Hepatic stellate cell (primary cell): Measurements from ENCODE around the gene BTBD2.

Experiments
- DNase-seq: peaks from one replicate; pipeline ENCODE4 v3.0.0; 2011; ENCODE audit warnings: low spot score

BTBD2 gene

DNA sequence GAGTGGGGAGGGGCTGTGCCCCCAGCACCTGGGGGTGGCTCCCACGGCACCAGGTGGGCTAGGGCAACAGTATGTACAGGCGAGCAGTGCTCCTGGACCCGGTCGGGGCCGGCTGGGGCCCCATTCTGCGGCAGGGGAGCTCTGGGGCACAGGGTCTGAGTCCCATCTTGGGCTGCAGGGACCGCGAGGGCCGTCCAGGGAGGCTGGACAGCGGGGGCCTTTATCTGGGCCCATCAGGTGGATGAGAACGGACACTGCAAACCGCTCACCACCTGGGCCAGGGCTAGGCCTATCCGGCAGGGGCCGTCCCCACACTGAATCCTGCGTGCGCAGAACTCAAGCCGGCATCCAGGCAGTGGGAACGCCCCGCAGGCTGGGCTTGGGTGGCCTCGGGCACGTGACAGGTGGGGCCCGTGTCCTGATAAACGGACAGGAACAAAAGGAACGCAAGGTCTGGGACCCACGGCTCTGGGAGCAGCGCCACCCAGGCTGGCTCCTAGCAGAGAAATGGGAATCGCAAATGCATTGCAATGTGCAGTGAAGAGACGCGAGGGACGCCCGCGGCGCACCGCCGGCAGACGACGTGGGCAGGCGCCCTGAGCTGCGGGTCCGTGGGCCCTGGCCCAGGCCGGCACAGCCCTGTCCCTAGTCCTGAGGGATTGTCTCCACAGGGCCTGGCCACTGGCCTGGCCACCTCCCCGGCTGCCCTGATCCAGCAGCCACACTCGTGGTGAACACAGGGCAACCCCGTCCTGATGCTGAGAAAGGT lies 29.7 kb downstream of the BTBD2 start:
- no peak for DNase-seq

- DNase-seq: no peak
Observed at GRCh38 chr19:1984357-1984756, 31.2 kb downstream of the BTBD2 start.

GRCh38 chr19:1981253-1981652 lies 34.3 kb downstream of the BTBD2 start:
- no peak for DNase-seq

DNA sequence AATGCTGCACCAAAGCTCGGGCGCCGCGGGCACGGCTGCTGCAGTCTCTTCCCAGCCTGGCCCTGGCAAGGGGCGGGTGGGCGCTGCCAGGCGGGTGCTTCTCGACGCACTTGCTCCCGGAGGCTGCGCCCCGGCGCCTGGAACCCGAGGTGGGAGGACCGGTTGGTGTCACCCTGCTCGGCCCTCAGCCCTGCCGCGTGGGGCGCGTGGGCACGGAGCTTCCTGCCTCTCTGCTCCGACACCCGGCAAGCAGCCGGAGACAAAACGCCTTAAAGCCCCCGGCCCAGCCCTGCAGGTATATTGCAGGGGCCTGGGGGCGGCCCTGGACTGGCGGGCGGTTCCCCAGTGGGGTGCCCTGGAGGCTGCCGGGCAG lies 34.7 kb downstream of the BTBD2 start:
- DNase-seq: no peak

DNA sequence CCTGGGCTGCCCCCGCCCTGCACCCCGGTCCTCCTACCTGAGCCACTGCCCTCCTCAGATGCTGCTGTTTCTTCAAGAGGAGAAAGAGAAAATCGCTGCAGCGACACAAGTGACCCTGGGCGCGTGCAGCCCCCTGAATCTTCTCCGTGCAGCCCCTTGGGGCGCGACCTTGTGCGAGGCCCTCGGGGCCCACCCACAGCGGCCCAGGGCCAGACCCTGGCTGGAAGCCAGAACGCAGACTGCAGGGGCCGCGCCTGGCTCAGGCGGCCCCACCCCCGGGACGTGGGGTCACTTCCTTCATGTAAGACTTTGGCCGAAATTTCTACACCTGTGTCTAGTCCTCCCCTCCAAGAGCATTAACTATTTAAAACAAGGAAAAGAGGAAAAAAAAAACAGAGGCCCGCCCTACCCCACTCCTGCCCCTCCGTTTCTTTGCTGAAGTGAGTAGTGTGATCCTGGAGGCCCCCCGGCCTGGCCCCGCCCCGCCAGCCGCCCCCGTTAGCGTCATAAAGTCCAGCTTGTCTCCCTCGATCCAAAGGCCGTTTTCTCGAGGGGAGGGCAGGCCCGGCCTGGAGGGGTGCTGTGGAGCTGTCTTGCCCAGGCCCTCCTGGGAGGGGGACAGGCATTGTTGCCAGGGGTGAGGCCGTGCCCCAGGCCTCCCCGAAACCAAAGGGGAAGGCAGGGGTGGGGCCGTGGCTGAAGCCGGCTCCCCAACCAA lies 35.3 kb downstream of the BTBD2 start:
- DNase-seq: no peak

- no peak for DNase-seq
Observed at GRCh38 chr19:1979642-1980041, 35.9 kb downstream of the BTBD2 start.

DNA sequence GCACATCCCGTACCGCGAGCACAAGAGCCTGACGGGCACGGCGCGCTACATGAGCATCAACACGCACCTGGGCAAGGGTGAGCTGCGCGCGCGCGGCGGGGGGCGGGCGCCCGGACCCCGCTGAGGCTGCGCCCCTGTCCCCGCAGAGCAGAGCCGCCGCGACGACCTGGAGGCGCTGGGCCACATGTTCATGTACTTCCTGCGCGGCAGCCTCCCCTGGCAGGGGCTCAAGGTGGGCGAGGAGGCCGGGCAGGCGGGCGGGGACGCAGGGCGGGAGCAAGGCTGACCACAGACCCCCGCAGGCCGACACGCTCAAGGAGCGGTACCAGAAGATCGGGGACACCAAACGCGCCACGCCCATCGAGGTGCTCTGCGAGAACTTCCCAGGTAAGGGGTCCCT lies 36.5 kb downstream of the BTBD2 start:
- no peak for DNase-seq

- DNase-seq: no peak
Observed at GRCh38 chr19:1978346-1978894, 37.1 kb downstream of the BTBD2 start.

- DNase-seq: no peak
Observed at GRCh38 chr19:1977120-1977519, 38.4 kb downstream of the BTBD2 start.

DNA sequence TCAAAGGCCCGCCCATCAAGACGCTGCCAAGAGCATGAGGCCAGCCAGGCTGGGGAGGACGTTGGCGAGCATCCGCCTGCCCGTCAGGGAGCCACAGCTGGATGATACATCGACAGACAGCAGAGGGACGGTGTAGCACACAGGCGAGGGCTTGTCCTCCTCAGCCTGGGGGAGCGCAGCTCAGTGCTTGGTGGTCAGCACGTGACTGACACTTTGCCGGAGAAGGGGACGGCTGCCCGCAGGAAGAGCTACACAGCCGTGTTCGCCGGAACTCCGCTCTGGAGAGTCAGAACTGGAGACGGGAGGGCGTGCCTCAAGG lies 40.4 kb downstream of the BTBD2 start:
- no peak for DNase-seq

DNA sequence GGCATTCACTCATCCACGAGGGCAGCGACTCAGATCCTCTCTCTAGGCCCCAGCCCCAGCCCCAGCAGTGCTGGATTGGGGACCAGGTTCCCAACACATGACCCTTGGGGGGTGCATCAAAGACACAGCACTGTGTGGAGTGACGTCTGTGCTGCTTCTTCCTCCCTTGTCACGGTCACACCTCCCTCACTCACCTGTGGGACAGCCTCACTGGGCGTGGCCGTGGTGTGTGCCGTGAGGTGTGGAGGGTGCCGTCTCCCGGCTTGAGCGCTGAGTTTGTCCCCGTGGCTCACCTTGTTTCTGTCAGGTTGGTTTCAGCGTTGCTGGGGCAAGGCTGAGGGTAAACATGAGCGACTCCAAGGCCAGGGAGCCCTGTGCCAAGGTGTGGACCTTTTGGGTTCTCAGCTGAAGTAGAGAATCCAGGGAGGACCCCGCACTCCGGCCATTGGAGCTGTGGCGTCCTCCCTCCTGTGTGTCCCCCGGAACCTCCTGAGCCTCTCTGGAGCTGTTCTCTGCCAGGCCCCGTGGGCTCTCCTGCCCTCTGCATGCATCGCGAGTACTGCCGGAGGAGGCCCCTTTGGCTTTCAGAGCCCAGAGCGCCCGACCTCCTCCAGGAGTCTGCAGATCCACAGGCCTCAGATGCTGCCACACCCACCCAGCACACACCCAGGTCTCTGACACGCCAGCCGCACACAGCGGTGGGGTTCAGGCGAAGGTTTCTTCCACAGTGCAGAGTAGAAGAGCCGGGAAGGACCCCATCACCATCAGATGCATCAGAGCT lies 40.9 kb downstream of the BTBD2 start:
- DNase-seq: no peak

DNA sequence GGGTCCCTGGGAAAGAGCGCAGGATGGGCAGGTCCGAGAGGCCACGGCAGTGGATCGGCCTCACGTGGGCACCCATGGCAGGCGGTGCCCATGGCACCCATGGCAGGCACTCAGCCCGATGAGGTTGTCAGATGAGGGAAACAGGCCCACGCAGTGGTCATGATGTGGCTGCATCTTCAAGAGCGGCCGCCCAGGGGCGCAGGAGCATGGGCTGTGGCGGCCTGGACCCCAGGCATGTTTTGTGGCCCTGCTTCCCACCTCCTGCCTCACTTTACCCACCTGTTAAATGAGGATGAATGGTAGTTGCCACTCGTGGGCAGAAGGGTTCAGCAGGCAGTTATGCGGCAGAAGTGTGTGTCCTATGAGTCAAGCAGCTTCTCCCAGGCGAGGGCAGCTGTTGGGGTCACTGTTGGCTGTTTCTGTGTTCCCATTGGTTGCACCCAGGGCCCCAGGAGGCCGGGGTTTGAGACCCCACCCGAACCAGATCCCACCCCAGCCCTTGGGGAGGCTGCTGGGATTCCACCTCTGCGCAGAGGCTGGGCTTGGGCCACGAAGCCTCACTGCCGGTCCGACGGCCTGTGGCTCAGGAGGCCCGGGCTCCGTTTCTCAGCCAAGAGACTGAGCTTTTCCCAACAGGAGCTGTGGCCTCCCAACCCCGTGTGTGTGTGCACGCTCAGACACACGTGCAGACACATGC lies 44.6 kb downstream of the BTBD2 start:
- no peak for DNase-seq

- DNase-seq: no peak
Observed at GRCh38 chr19:1970003-1970805, 45.3 kb downstream of the BTBD2 start.

DNA sequence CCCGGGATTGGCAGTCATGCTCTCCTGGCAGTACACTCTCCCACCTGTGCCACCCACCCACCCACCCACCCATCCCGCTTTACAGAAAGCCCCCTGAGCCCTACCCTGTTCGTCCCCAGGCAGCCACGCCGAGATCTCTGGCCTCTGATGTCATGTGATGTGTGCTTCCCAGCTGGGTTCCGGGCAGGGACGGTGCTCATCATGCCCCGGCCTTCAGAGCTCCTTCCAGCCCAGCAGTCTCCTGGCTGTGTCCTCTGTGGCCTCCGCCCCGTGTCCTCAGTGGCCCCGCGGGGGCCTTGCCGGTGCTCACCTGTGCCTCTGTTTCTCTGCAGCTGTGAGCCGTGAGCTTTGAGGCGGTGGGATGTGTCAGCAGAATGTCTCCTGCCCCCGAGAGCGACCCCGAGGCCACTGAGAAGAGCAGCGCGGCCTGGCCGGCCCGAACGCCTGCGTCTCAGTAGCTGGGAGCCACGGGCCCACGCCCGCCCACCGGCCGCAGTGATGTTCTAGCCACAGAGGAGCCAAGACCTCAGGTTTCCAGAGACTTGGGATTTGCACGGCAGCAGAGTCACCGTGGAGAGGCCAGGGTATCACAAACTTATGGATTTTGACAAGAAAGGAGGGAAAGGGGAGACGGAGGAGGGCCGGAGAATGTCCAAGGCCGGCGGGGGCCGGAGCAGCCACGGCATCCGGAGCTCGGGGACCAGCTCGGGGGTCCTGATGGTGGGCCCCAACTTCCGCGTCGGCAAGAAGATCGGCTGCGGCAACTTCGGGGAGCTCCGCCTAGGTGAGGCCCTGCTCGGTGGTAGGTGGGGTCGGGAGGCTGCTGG lies 46.1 kb downstream of the BTBD2 start:
- no peak for DNase-seq

DNA sequence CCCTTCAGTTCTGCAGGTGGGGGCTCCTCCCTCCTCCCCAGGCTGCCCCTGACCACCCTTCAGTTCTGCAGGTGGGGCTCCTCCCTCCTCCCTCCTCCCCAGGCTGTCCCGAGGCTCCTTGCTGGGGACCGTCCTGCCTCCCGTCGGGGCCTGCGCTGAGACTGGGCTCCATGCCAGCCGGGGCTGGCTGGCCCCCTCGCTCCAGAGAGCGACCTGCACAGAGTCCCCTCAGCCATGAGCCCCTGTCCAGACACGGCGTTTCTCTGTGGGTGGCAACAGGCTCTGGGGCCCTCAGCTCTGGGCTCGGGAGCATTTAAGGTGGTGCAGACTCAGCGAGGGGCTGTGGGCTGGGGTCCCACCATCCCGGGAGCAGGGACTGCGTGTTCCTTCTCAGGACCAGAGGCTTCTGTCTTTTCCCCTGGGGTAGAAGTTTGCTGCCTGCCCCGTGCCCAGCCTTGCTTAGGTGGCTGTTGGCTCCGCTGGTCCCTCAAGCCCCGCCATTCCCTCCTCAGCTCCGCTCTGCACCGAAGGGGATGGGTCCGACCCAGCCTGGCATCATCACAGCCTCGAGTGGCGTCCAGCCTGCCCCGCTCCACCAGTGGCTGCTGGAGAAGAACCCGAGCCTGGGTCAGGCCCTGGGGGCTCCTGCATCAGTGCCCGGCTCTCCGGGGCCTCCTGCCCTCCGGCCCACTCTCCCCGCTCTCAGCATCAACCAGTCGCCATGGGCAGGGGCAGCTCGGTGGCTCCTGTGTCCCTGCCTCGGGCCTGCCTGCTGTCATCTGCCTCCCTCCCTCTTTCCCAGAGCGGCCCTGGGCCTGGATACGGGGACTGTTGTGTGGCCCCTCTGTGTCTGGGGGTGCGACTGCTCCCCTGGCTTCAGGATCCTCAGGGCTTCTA lies 47.0 kb downstream of the BTBD2 start:
- DNase-seq: no peak

DNA sequence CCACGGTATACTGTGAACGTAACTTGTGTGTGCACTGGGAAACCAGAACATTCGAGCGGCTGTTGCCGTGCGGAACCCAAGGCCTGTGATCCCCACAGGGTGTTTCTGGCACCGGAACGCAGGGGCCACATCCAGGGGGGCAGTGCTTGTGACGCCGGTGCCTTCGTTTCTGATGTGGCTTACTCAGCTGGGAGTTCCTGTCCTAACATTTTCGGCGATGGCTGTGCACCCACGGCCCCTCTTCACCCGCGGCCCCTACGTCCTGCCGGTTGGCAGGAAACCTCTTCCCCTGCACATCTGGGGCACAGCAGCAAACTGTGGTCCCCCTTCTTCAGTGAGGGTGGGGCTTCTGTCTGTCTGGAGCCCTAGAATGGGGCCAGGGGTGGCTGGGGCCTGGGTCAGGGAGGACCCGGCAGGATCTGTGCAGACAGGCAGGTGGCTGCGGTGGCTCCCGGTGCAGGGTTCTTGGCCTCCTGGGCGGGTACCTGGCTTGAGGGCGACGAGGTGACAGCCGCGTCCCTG lies 48.4 kb downstream of the BTBD2 start:
- DNase-seq: no peak

GRCh38 chr19:1962674-1963073 lies 52.8 kb downstream of the BTBD2 start:
- no peak for DNase-seq

DNA sequence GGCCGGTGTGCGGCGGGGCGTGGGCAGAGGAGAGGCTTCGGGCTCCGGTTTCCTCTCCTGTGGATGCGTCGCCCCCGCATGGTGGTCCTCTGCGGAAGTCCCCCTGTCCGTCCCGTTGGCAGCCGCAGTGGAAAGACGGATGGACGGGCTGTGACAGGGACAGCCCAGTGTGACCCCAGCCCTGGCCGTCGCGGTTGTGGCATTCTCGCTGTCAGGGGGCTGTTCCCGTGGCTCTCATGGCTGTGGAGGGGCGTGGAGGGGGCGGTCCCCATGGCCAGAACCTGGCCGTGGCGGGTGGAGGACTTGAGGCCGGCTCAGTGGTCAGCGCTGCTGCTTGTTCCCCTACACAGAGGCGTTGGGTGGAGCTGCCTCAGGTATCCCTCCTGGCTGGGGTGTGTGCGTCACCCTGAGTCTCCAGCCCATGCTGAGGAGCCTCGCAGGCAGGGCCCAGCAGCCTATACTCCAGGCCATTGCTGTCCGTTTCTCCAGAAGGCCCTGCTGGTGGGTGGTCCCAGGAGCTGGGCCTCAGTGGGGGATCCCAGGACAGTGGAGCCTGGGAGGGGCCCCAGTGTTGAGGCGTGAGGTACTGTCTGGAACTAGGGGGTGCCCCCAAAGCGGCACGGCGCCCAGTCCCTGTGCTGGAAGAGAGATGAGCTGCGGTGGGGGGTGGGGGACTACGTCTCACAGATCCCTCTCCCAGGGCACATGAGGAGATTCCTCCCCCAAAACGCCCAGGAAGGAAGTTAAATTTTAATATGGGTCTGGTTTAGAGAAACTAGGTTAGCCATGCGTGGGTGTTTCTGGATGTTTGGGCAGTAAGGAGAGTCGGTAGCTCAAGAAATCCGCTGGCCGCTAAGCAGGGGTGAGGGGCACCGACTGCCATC lies 54.3 kb downstream of the BTBD2 start:
- DNase-seq: no peak
